AG09319 (cell line): Measurements from ENCODE around the gene ARPP21.

Experiments
- DNase-seq: peaks from one replicate; pipeline ENCODE4 v3.0.0-alpha.2; 2010; ENCODE audit warnings: low read depth; ENCODE audit errors: extremely low read depth
- CTCF ChIP-seq: IDR thresholded peaks from 2 replicates; pipeline ENCODE4 v1.5.1; 2011; ENCODE audit warnings: low read depth, mild to moderate bottlenecking, inconsistent platforms, low read length, moderate library complexity

The ARPP21 gene

GRCh38 chr3:35651851-35652250, 12.5 kb downstream of the ARPP21 start:
- no peak for TF ChIP-seq CTCF
- DNase-seq: no peak

- TF ChIP-seq CTCF: no peak
Observed at GRCh38 chr3:35653347-35653746, 14.0 kb downstream of the ARPP21 start.

GRCh38 chr3:35654476-35654875, 15.2 kb downstream of the ARPP21 start:
- no peak for TF ChIP-seq CTCF
- DNase-seq: no peak

More at GRCh38 chr3:35653347-35653746, 14.0 kb downstream of the ARPP21 start:
- no peak for DNase-seq

- TF ChIP-seq CTCF: no peak
- no peak for DNase-seq
Observed at GRCh38 chr3:35658686-35659085, 19.4 kb downstream of the ARPP21 start.

GRCh38 chr3:35659768-35660167, 20.4 kb downstream of the ARPP21 start:
- TF ChIP-seq CTCF: no peak
- no peak for DNase-seq

GRCh38 chr3:35663471-35663870, 24.1 kb downstream of the ARPP21 start:
- TF ChIP-seq CTCF: no peak
- no peak for DNase-seq

GRCh38 chr3:35664460-35664919, 25.2 kb downstream of the ARPP21 start:
- no peak for DNase-seq
- no peak for TF ChIP-seq CTCF
